Measurements from ENCODE around the gene PPP1R13B.
A peak's percentile ranks its signal among the peaks of the same experiment; 100 is the strongest.

The PPP1R13B gene

GRCh38 chr14:103714063-103714724 lies 133.2 kb downstream of the PPP1R13B start:
- Histone ChIP-seq H3K9me3 (ENCODE audit: control insufficient read depth, low read length) (no peaks in the 10 kb centered on the region), H3K4me1 (ENCODE audit: control insufficient read depth, insufficient read depth, low read length) (peaks cover 56% of the 10 kb centered on the region), H3K36me3 (ENCODE audit: control insufficient read depth, insufficient read depth, low read length) (no peaks in the 10 kb centered on the region), H3K4me3 (ENCODE audit: low read length) (no peak overlapping the region), H3K9ac (ENCODE audit: low read length) (no peak overlapping the region), H3K27me3 (ENCODE audit: control insufficient read depth, insufficient read depth, low read length) (no peaks in the 10 kb centered on the region)

GRCh38 chr14:103713304-103714062 lies 133.9 kb downstream of the PPP1R13B start:
- no peak overlapping the region for H3K9ac ChIP-seq (ENCODE audit: low read length)
- no peaks in the 10 kb centered on the region for H3K9me3 ChIP-seq (ENCODE audit: control insufficient read depth, low read length)
- H3K27me3 ChIP-seq (ENCODE audit: control insufficient read depth, insufficient read depth, low read length), result no peaks in the 10 kb centered on the region
- no peaks in the 10 kb centered on the region for H3K36me3 ChIP-seq (ENCODE audit: control insufficient read depth, insufficient read depth, low read length)
- no peak overlapping the region for H3K4me3 ChIP-seq (ENCODE audit: low read length)
- H3K4me1 ChIP-seq (ENCODE audit: control insufficient read depth, insufficient read depth, low read length), result peaks cover 60% of the 10 kb centered on the region

DNA sequence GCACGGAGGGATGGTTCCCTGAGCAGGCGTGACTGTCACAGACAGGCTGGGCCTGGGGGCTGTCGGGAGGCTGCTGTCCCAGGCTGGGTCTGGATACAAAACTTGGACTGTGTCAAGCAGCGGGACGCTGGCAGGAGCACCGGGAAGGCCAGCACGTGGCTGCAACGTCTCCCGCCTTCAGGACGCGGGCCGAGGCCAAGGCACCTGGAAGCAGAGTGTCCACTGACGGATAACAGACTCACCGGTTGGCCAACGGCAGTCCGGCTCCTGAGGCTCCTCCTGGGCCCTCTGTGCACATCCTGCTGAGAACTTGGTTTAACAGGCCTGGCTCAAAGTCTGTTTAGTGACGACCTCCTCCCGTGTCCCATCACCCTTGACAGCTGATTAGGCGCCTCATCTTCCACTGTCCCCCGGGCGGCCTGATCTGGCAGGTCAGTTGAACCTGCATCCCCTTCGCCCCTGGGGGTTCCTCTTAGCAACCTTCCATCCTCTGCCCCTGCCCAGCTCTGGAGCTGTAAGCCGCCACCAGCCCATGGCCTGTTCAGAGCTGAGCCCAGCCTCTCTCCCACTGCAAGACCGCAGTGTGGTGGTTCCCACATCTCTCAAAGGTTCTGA lies 134.6 kb downstream of the PPP1R13B start:
- no peak overlapping the region for H3K4me3 ChIP-seq (ENCODE audit: low read length)
- H3K9ac ChIP-seq (ENCODE audit: low read length), result peak overlapping the region; percentile 47
- peaks cover 60% of the 10 kb centered on the region for H3K4me1 ChIP-seq (ENCODE audit: control insufficient read depth, insufficient read depth, low read length)
- no peaks in the 10 kb centered on the region for H3K36me3 ChIP-seq (ENCODE audit: control insufficient read depth, insufficient read depth, low read length)
- H3K9me3 ChIP-seq (ENCODE audit: control insufficient read depth, low read length), result no peaks in the 10 kb centered on the region
- no peaks in the 10 kb centered on the region for H3K27me3 ChIP-seq (ENCODE audit: control insufficient read depth, insufficient read depth, low read length)

DNA sequence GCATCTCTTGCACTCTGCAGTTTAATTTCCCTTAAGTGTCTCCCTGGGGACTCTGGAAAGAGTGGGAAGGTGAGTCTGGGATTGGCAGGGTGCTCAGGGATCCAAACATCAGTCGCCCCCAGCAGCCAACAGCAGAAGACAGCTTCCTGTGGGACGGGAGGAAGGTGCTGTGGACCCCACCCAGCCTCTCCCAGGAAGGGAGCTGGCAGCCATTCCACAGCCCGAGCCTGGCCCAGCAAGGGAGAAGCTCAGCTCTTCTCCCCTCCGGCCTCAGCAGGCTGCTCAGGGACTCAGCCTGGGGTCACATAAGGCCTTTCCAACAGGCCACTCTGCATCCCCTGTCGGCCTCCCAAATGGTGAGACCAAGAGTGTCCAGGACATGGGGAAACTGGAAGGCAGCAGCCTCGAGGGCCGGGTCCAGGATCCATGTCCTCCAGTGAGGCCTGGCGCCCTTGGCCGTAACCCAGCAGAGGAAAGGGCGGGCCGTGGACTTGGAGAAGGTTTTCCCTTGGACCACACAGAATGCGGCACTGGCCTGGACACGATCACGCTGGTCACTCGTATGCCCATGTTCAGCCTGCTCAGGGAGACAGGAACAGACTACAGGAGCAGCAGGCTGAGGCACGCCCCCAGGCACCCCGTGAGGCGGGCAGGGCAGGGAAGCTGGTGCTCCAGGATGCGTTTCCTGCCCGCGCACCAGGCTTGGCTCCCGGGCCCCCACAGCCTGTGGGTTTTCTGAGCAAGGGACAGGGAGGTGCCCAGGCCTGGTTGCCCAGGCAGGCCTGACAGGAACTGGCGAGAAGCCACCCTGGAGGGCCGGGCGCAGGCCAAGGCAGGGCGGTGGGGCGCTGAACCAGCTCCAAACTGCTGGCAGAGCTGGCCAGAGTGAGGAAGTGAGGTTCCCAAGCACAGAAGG lies 135.6 kb downstream of the PPP1R13B start:
- H3K9ac ChIP-seq (ENCODE audit: low read length), result peak overlapping the region; percentile 47
- H3K36me3 ChIP-seq (ENCODE audit: control insufficient read depth, insufficient read depth, low read length), result no peaks in the 10 kb centered on the region
- H3K4me1 ChIP-seq (ENCODE audit: control insufficient read depth, insufficient read depth, low read length), result peaks cover 53% of the 10 kb centered on the region
- no peaks in the 10 kb centered on the region for H3K9me3 ChIP-seq (ENCODE audit: control insufficient read depth, low read length)
- no peaks in the 10 kb centered on the region for H3K27me3 ChIP-seq (ENCODE audit: control insufficient read depth, insufficient read depth, low read length)
- H3K4me3 ChIP-seq (ENCODE audit: low read length), result no peak overlapping the region

- H3K9me3 ChIP-seq (ENCODE audit: control insufficient read depth, low read length), result no peaks in the 10 kb centered on the region
- H3K36me3 ChIP-seq (ENCODE audit: control insufficient read depth, insufficient read depth, low read length), result no peaks in the 10 kb centered on the region
- peaks cover 50% of the 10 kb centered on the region for H3K4me1 ChIP-seq (ENCODE audit: control insufficient read depth, insufficient read depth, low read length)
- H3K4me3 ChIP-seq (ENCODE audit: low read length), result no peak overlapping the region
- no peaks in the 10 kb centered on the region for H3K27me3 ChIP-seq (ENCODE audit: control insufficient read depth, insufficient read depth, low read length)
- no peak overlapping the region for H3K9ac ChIP-seq (ENCODE audit: low read length)
Observed at GRCh38 chr14:103710771-103711377, 136.5 kb downstream of the PPP1R13B start.

DNA sequence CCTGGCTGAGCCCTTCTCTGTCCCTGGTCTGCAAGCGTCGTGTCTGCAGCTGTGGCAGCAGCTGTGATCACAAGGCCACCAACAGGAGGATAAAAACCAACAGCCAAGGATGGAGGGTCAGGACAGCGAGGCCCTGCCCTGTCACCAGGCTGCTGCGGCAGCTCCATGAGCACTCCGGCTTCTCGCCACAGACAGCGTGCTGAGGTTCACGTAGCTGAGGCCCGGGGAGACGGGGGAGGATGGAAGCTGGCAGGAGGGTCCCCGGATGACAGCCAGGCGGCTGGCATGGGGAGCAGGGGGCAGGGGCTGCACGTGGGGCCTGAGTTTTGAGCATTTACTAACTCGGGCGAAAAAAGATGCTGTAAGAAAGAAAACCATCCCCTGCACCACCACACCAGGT lies 137.6 kb downstream of the PPP1R13B start:
- Histone ChIP-seq H3K9me3 (ENCODE audit: control insufficient read depth, low read length) (no peaks in the 10 kb centered on the region), H3K4me3 (ENCODE audit: low read length) (no peak overlapping the region), H3K36me3 (ENCODE audit: control insufficient read depth, insufficient read depth, low read length) (no peaks in the 10 kb centered on the region), H3K4me1 (ENCODE audit: control insufficient read depth, insufficient read depth, low read length) (peaks cover 50% of the 10 kb centered on the region), H3K9ac (ENCODE audit: low read length) (no peak overlapping the region), H3K27me3 (ENCODE audit: control insufficient read depth, insufficient read depth, low read length) (no peaks in the 10 kb centered on the region)

DNA sequence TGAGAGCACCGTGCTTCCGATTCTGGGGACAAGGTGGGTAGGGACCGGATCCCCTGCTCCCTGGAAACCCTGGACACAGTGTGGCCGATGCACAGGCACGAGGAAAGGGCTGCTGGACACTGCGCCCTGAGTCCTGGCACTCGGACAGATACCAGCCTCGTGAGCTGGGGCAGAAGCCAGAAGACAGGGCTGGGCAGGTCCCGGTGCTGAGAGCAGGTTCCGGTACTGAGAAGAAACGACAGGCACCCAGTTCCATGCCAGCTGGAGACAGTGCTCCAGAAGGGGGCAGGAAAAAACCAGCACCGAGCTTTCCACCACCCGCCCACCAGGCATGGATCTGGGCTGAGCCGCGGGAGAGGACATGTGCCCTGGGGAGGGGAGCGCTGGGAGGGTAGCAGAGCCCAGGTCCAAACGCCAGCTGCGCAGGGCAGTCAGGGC lies 138.6 kb downstream of the PPP1R13B start:
- Histone ChIP-seq H3K4me1 (ENCODE audit: control insufficient read depth, insufficient read depth, low read length) (peaks cover 47% of the 10 kb centered on the region), H3K27me3 (ENCODE audit: control insufficient read depth, insufficient read depth, low read length) (no peaks in the 10 kb centered on the region), H3K36me3 (ENCODE audit: control insufficient read depth, insufficient read depth, low read length) (no peaks in the 10 kb centered on the region), H3K9me3 (ENCODE audit: control insufficient read depth, low read length) (no peaks in the 10 kb centered on the region), H3K4me3 (ENCODE audit: low read length) (no peak overlapping the region), H3K9ac (ENCODE audit: low read length) (no peak overlapping the region)

DNA sequence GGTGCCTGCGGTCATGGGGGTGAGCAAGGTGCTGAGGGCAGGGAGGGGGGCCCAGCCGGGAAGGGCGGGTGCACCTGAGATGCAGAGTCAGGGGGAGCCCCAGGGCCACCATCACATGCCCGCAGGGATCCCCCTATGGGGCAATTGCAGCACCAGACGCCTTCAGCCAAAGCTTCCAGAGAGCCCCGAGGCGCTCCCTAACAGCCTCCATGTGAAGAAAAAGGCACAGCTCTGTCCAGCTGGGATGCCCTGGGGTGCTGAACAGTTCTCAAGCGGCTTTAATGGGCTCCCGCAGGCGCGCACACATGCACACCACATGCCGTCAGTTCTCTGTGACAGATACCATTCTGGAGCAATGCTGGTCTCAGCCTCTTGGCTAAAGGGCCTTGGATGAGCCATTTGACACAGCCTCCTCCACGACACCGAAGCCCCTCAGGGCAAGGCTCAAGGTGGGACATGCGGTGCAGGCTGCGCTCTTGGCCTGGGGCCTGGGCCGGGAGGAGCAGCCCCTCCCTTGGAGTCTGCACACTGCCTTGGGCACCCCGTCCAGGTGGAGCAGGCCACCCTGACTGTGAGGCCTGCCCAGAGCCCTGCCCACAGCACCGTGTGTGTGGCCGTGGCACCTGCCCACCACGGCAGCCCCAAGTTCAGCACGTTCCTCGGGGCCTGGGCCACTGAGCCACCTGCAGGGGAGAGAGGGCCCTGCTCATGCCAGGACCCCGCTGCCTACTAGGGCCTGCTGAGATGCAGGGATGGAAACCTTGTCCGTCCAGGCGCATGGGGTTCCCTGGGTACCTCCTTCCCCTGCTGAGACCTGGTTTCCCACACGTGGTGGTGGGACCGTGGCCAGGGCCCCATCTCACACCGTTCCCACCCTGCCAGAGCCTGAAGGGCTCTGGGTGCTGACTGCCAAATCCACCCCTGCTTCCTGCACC lies 139.8 kb downstream of the PPP1R13B start:
- Histone ChIP-seq H3K4me1 (ENCODE audit: control insufficient read depth, insufficient read depth, low read length) (peaks cover 40% of the 10 kb centered on the region), H3K9ac (ENCODE audit: low read length) (no peak overlapping the region), H3K9me3 (ENCODE audit: control insufficient read depth, low read length) (no peaks in the 10 kb centered on the region), H3K4me3 (ENCODE audit: low read length) (no peak overlapping the region), H3K36me3 (ENCODE audit: control insufficient read depth, insufficient read depth, low read length) (no peaks in the 10 kb centered on the region), H3K27me3 (ENCODE audit: control insufficient read depth, insufficient read depth, low read length) (no peaks in the 10 kb centered on the region)

DNA sequence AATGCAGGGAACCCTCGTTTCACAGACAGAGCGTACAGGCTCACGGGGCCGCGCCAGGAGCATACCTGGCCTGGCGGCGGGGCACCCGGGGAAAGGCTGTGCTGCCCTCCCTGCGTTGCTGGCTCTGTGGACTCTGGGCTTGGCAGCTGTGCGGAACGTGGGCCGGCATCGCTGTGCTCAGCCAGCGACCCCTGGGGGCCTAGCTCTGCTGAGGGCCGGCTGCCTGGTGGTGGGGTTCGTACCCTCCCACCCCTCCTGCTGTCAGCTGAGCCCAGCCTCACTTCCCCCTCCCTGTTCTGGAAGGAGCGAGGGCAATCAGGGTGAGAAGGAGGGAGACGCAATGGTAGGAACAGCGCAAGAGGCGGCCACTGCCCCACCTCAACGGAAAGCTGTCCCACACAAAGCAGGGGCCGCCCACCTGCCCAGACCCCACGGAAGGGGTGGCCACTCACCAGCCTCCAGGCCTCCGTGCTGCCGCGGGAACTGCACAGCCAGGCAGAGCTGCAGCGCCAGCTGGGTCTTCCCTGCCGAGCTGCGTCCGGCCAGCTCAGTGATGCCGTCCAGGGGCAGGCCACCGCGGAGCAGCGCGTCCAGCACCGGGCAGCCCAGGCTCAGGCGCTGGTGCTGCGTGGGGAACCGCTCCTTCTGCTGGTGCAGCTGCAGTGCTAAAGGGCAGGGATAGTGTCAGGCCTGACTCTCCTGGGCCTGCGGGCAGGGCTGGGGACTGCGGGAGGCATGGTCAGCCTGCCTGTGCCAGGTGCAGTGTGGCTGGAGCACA lies 140.6 kb downstream of the PPP1R13B start:
- Histone ChIP-seq H3K4me1 (ENCODE audit: control insufficient read depth, insufficient read depth, low read length) (peaks cover 31% of the 10 kb centered on the region), H3K36me3 (ENCODE audit: control insufficient read depth, insufficient read depth, low read length) (no peaks in the 10 kb centered on the region), H3K4me3 (ENCODE audit: low read length) (no peak overlapping the region), H3K27me3 (ENCODE audit: control insufficient read depth, insufficient read depth, low read length) (no peaks in the 10 kb centered on the region), H3K9me3 (ENCODE audit: control insufficient read depth, low read length) (no peaks in the 10 kb centered on the region), H3K9ac (ENCODE audit: low read length) (no peak overlapping the region)

- no peaks in the 10 kb centered on the region for H3K27me3 ChIP-seq (ENCODE audit: control insufficient read depth, insufficient read depth, low read length)
- H3K4me1 ChIP-seq (ENCODE audit: control insufficient read depth, insufficient read depth, low read length), result peaks cover 22% of the 10 kb centered on the region
- no peaks in the 10 kb centered on the region for H3K9me3 ChIP-seq (ENCODE audit: control insufficient read depth, low read length)
- no peak overlapping the region for H3K9ac ChIP-seq (ENCODE audit: low read length)
- no peaks in the 10 kb centered on the region for H3K36me3 ChIP-seq (ENCODE audit: control insufficient read depth, insufficient read depth, low read length)
- no peak overlapping the region for H3K4me3 ChIP-seq (ENCODE audit: low read length)
Observed at GRCh38 chr14:103705504-103706284, 141.7 kb downstream of the PPP1R13B start.

Data from mucosa of stomach (tissue), 1 donor.